Ishikawa (cell line): ENCODE data around the gene ASTN2.

ENCODE experiments used
- CEBPB ChIP-seq: IDR thresholded peaks from 2 replicates; pipeline ENCODE4 v1.6.1; 2012
- CREB1 ChIP-seq: IDR thresholded peaks from 2 replicates; pipeline ENCODE4 v1.6.1; 2012; ENCODE audit warnings: low read depth
- EP300 ChIP-seq: IDR thresholded peaks from 2 replicates; pipeline ENCODE4 v1.6.1; 2012; ENCODE audit warnings: borderline replicate concordance
- NFIC ChIP-seq: IDR thresholded peaks from 2 replicates; pipeline ENCODE4 v1.6.1; 2012
- TAF1 ChIP-seq: IDR thresholded peaks from 2 replicates; pipeline ENCODE4 v1.6.1; 2012; ENCODE audit warnings: low read depth, mild to moderate bottlenecking
- TF ChIP-seq, protein P1 (sequence below): IDR thresholded peaks from 2 replicates; pipeline ENCODE4 v1.6.1; 2012
- TF ChIP-seq, protein P2 (sequence below): IDR thresholded peaks from 2 replicates; pipeline ENCODE4 v1.6.1; 2012; ENCODE audit warnings: low read depth, mild to moderate bottlenecking

GRCh38 chr9:117249799-117250198 lies 165.1 kb downstream of the ASTN2 start:
- TF ChIP-seq, protein P1, sequence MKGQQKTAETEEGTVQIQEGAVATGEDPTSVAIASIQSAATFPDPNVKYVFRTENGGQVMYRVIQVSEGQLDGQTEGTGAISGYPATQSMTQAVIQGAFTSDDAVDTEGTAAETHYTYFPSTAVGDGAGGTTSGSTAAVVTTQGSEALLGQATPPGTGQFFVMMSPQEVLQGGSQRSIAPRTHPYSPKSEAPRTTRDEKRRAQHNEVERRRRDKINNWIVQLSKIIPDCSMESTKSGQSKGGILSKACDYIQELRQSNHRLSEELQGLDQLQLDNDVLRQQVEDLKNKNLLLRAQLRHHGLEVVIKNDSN = no peak
- no peak for TF ChIP-seq EP300
- no peak for TF ChIP-seq NFIC
- TF ChIP-seq, protein P2, sequence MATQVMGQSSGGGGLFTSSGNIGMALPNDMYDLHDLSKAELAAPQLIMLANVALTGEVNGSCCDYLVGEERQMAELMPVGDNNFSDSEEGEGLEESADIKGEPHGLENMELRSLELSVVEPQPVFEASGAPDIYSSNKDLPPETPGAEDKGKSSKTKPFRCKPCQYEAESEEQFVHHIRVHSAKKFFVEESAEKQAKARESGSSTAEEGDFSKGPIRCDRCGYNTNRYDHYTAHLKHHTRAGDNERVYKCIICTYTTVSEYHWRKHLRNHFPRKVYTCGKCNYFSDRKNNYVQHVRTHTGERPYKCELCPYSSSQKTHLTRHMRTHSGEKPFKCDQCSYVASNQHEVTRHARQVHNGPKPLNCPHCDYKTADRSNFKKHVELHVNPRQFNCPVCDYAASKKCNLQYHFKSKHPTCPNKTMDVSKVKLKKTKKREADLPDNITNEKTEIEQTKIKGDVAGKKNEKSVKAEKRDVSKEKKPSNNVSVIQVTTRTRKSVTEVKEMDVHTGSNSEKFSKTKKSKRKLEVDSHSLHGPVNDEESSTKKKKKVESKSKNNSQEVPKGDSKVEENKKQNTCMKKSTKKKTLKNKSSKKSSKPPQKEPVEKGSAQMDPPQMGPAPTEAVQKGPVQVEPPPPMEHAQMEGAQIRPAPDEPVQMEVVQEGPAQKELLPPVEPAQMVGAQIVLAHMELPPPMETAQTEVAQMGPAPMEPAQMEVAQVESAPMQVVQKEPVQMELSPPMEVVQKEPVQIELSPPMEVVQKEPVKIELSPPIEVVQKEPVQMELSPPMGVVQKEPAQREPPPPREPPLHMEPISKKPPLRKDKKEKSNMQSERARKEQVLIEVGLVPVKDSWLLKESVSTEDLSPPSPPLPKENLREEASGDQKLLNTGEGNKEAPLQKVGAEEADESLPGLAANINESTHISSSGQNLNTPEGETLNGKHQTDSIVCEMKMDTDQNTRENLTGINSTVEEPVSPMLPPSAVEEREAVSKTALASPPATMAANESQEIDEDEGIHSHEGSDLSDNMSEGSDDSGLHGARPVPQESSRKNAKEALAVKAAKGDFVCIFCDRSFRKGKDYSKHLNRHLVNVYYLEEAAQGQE = no peak
- TF ChIP-seq CREB1 = no peak
- no peak for TF ChIP-seq TAF1
- no peak for TF ChIP-seq CEBPB
